ENCODE results near the gene GLRA3. TPM values are rescaled to one million over a fixed set of nuclear protein-coding genes. Genes with fewer than 3 reads are reported as not detected.

GLRA3 gene
- total and polyA plus RNA-seq, 9 donors = not detected

DNA sequence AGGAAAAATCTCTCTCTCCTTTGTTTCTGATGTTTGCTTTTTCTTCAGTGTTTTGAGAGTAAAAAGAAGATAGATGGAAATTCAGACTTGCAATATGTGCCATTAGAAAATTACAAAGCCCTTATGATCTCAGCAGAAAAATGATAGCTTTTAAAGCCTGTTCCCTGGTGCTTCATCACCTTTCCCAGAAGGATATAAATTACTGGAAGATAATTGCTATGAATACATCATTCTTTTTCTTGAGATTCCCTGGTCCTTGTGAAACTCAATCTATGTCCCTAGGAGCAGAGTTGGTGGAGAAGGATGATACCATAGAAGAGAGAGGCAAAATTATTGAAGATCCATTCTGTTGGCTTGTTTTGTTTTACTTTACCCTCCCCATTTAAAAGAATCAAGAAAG is 86.5 kb downstream of the GLRA3 start:
- DNase-seq = no peak
- Histone ChIP-seq H3K27ac (no peak overlapping the region), H3K27me3 (no peaks in the 10 kb centered on the region), H3K36me3 (no peaks in the 10 kb centered on the region), H3K4me1 (ENCODE audit: insufficient read depth) (no peaks in the 10 kb centered on the region), H3K4me3 (no peak overlapping the region), H3K9me3 (no peaks in the 10 kb centered on the region)
- TF ChIP-seq EP300 (IDR thresholded peaks at IDR 0.05) = no peak
- TF ChIP-seq, protein P1, sequence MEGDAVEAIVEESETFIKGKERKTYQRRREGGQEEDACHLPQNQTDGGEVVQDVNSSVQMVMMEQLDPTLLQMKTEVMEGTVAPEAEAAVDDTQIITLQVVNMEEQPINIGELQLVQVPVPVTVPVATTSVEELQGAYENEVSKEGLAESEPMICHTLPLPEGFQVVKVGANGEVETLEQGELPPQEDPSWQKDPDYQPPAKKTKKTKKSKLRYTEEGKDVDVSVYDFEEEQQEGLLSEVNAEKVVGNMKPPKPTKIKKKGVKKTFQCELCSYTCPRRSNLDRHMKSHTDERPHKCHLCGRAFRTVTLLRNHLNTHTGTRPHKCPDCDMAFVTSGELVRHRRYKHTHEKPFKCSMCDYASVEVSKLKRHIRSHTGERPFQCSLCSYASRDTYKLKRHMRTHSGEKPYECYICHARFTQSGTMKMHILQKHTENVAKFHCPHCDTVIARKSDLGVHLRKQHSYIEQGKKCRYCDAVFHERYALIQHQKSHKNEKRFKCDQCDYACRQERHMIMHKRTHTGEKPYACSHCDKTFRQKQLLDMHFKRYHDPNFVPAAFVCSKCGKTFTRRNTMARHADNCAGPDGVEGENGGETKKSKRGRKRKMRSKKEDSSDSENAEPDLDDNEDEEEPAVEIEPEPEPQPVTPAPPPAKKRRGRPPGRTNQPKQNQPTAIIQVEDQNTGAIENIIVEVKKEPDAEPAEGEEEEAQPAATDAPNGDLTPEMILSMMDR (IDR thresholded peaks at IDR 0.05) = no peak
- intact Hi-C loops (cut with DNase I) = no loop called here

DNA sequence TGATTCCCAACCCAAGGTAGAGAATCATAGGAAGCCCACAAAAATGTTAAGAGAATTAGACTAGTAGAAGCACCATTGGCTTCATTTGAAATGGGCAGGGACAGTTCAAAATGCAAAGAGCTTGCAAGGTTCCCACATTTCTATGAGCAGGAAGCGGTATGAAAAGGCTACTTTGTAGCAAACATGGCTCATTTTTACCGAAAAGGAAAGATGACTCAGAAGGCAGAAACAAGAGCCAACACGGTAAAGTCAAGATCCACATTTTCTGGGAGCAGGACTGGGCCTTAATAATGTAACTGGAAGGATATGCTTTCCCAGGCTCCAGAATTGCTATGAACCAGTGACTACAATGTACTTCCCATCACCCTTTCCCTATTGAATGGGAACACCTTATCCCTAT is 89.5 kb downstream of the GLRA3 start:
- 92 to 97% (median 95%) methylated on average over 3 of the region's 3 CpGs for WGBS, 3 donors
- Histone ChIP-seq H3K27ac (no peak overlapping the region), H3K27me3 (no peaks in the 10 kb centered on the region), H3K4me1 (ENCODE audit: insufficient read depth) (no peaks in the 10 kb centered on the region), H3K36me3 (no peaks in the 10 kb centered on the region), H3K4me3 (no peak overlapping the region), H3K9me3 (no peaks in the 10 kb centered on the region)
- intact Hi-C loops (cut with DNase I) = no loop called here
- TF ChIP-seq EP300 (IDR thresholded peaks at IDR 0.05) = no peak
- no peak for DNase-seq

DNA sequence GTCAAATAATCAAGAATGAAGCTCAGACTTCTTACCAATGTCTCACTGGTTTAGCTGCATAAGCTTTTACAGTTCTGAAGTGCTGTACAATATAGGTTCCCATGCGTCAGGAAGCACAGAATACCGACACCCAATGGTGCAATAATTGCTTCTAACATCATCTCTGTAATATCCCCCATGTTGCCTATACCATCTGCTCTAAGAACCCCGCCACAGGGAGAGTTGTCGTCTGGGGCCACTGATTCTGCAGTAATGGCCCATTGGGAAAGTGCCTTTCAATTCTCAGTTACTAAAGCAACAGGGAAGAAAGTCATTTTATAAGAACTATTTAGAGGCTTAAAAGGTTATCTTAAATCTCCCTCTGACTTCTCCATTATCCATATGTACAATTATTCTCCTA is 94.9 kb downstream of the GLRA3 start:
- no peak for TF ChIP-seq EP300 (IDR thresholded peaks at IDR 0.05)
- TF ChIP-seq, protein P1 (IDR thresholded peaks at IDR 0.05) = no peak
- no peaks in the 10 kb centered on the region for H3K36me3 ChIP-seq
- H3K4me1 ChIP-seq (ENCODE audit: insufficient read depth) = no peaks in the 10 kb centered on the region
- no peaks in the 10 kb centered on the region for H3K9me3 ChIP-seq
- 89 to 93% (median 92%) methylated on average over 4 of the region's 4 CpGs for WGBS, 3 donors
- H3K27me3 ChIP-seq = no peaks in the 10 kb centered on the region
- DNase-seq = no peak
- H3K4me3 ChIP-seq = no peak overlapping the region
- H3K27ac ChIP-seq = no peak overlapping the region
- intact Hi-C loops (cut with DNase I) = no loop called here

DNA sequence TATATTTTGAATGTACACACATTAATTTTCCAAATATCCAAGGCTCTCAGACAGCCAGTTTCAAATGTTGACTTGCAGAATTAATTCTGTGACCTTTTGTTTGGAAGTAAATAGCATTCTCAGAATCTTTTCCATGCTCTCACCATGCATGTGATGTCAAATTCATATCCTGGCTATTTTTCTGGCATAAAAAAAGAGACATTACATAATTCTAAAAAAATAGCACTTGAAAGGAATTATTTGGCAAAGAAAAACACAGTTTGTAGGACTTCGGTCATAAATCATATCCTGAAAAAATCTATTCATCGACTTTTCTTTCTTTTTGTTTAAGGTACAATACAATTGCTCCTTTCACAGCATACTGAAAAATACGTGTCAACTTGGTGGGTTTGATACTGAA is 111.2 kb downstream of the GLRA3 start:
- DNase-seq = no peak
- 5 to 17% (median 17%) methylated on average over 3 of the region's 3 CpGs for WGBS, 3 donors
- Histone ChIP-seq H3K4me1 (ENCODE audit: insufficient read depth) (no peaks in the 10 kb centered on the region), H3K4me3 (no peak overlapping the region), H3K36me3 (no peaks in the 10 kb centered on the region), H3K9me3 (no peaks in the 10 kb centered on the region), H3K27me3 (no peaks in the 10 kb centered on the region), H3K27ac (no peak overlapping the region)
- intact Hi-C loops (cut with DNase I) = no loop called here
- TF ChIP-seq EP300 (IDR thresholded peaks at IDR 0.05) (no peak), POLR2A (IDR thresholded peaks at IDR 0.05) (no peak)
- TF ChIP-seq, protein P1 (IDR thresholded peaks at IDR 0.05) = no peak

DNA sequence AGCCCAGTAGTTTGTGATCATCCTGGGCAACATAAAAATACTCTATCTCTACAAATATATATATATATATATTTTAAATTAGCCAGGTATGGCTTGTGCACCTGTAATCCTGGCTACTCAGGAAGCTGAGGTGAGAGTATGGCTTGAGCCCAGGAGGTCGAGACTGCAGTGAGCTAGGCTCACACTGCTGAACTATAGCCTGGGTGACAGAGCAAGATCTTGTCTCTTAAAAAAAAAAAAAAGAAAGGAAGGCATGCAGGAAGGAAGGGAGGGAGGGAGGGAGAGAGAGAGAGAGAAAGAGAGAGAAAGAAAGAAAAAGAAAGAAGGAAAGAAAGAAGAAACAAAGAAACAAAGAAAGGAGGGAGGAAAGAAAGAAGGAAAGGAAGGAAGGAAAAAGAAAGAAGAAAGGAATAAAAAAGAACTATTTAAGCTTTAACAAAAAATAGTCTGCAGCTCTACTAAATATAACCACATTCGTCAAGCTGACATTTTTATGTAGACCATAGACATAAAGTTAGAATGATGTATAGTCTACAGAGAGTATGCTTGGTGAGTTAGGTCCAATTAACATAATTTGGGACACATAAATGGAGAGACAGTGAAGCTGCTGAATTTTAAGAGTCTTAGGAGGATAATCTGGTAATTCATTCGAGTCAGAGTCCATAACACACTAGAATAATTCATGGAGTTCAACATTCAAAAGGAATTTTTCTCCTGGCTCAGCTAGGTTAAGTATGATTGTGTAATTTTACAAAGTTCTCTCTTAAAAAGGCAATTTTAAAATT is 111.9 kb downstream of the GLRA3 start:
- Histone ChIP-seq H3K27ac (no peak overlapping the region), H3K27me3 (no peaks in the 10 kb centered on the region), H3K4me3 (no peak overlapping the region), H3K36me3 (no peaks in the 10 kb centered on the region), H3K9me3 (no peaks in the 10 kb centered on the region), H3K4me1 (ENCODE audit: insufficient read depth) (no peaks in the 10 kb centered on the region)
- no peak for TF ChIP-seq EP300 (IDR thresholded peaks at IDR 0.05)
- no peak for TF ChIP-seq POLR2A (IDR thresholded peaks at IDR 0.05)
- TF ChIP-seq, protein P1 (IDR thresholded peaks at IDR 0.05) = no peak
- intact Hi-C loops (cut with DNase I) = no loop called here
- no peak for DNase-seq
- WGBS, 3 donors = 33 to 51% (median 46%) methylated on average over 3 of the region's 3 CpGs

Data from ovary (tissue), 9 donors.